ENCODE data around the gene OXNAD1. TPM values are rescaled to one million over a fixed set of nuclear protein-coding genes. Genes with fewer than 3 reads are reported as not detected.

The OXNAD1 gene
- polyA plus RNA-seq, 1 donor from 2014 or later, result 9.4 TPM

GRCh38 chr3:16239780-16240179, 25.2 kb upstream of the OXNAD1 start:
- Mint-ChIP-seq H3K36me3 (no peaks in the 10 kb centered on the region), H3K27me3 (peaks cover 8% of the 10 kb centered on the region), H3K9me3 (peaks cover 0 to 4% (median 0%) of the 10 kb centered on the region in 3 donors), H3K4me3 (no peak overlapping the region), H3K4me1 (no peaks in the 10 kb centered on the region), H3K27ac (no peak overlapping the region)

DNA sequence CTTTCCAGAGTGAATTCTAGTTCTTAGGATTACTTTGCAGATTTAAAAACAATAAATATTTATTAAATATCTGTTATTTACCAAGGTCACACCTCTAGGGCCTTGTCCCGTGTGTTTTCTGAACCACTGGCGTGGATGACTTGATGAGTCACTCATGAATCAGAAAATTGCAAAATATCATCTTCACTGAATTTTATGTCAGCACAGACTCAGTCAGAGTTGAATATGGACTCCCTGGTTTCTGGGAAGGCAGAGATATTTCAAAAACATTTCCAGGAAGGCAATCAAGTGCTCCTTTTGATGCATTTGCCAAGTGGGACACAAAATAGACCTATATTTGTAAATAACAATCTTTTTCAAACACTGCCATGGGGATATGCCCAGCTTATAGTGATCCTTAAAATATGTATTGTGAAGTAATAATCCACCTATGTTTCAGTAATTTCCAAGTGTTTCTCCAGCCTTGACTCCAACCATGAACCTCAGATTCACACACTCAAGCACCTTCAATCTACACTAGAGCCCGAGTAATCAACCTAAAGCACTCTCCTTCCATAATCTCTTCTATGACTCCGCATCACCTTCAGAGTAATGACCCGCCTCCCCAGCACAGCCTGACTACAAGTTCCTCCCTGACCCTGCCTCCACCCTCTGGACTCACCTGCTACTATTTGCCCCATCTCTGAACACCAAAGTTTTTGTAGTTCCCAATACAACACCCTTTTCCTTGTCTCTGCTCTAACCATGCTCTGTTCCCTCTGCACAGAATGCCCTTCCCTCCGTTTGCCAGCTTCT, 24.6 kb upstream of the OXNAD1 start:
- Mint-ChIP-seq H3K36me3 (no peaks in the 10 kb centered on the region), H3K4me3 (no peak overlapping the region), H3K4me1 (no peaks in the 10 kb centered on the region), H3K27me3 (peaks cover 6% of the 10 kb centered on the region), H3K9me3 (peaks cover 0 to under 1% (median 0%) of the 10 kb centered on the region in 3 donors), H3K27ac (no peak overlapping the region)

DNA sequence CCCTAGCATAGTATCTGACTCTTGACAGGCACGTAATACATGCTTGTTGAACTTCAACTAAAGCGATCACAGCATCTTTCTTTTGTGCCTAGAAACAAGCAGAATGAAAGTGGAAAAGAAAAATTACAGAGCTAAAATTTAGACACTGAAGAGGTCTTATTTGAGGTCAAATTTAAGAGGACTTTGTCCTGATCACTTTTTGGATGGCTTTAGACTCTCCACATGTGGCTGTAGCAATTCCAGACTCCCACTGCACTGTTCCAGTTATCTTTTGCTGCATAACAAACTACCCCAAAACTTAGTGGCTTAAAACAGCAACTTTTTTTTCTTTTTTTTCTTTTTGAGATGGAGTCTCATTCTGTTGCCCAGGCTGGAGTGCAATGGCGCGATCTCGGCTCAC, 23.8 kb upstream of the OXNAD1 start:
- H3K4me1 Mint-ChIP-seq, result peaks cover 0 to 2% (median 0%) of the 10 kb centered on the region in 3 donors
- peaks cover 6% of the 10 kb centered on the region for H3K27me3 Mint-ChIP-seq
- no peak overlapping the region for H3K27ac Mint-ChIP-seq
- H3K9me3 Mint-ChIP-seq, result no peaks in the 10 kb centered on the region
- H3K36me3 Mint-ChIP-seq, result no peaks in the 10 kb centered on the region
- H3K4me3 Mint-ChIP-seq, result no peak overlapping the region

GRCh38 chr3:16242177-16242576, 22.8 kb upstream of the OXNAD1 start:
- Mint-ChIP-seq H3K36me3 (no peaks in the 10 kb centered on the region), H3K4me3 (no peak overlapping the region), H3K27me3 (peaks cover 6% of the 10 kb centered on the region), H3K27ac (no peak overlapping the region), H3K4me1 (peaks cover 0 to 3% (median 0%) of the 10 kb centered on the region in 3 donors), H3K9me3 (no peaks in the 10 kb centered on the region)

DNA sequence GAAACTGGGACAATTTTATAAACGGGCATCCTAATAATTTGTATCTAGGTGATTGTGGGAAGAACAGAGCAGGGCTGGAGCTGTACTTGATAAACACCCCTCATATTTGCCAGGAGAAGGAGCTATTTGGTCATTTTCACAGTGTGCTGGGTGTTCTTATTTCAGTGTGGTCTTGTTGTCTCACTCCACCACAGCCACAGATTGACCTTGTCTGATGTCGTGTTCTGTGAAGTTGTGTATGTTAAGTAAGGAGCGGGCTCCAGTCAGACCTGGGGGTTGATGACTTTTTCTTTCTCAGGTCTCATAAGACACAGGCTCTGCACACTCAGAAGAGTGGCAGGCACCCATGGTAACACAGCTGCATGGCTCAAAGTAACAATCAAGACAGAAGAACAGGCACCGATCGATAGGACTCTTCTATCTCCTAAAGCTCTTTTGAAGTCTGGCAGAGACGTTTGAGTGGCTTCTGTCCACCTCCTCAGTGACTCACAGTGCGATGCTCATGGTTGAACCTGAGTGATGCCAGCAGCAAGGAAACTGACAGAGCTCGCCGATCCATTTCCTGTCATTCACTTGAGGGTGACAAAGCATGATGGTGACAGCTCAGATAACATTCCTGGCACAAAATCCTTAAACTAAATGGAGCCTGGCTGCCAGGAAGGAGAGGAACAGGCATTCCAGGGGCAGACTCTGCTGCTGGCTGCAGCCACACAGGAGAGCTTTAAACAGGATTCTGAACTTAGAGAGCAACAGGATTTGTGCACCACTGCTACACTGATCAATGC, 21.1 kb upstream of the OXNAD1 start:
- Mint-ChIP-seq H3K4me3 (no peak overlapping the region), H3K27me3 (peaks cover 14% of the 10 kb centered on the region), H3K4me1 (peaks cover 0 to 7% (median 3%) of the 10 kb centered on the region in 3 donors), H3K27ac (no peak overlapping the region), H3K9me3 (no peaks in the 10 kb centered on the region), H3K36me3 (no peaks in the 10 kb centered on the region)

- H3K36me3 Mint-ChIP-seq, result no peaks in the 10 kb centered on the region
- H3K9me3 Mint-ChIP-seq, result no peaks in the 10 kb centered on the region
- peaks cover 0 to 7% (median 3%) of the 10 kb centered on the region in 3 donors for H3K4me1 Mint-ChIP-seq
- no peak overlapping the region for H3K4me3 Mint-ChIP-seq
- H3K27ac Mint-ChIP-seq, result no peak overlapping the region
- peaks cover 14% of the 10 kb centered on the region for H3K27me3 Mint-ChIP-seq
Measured at GRCh38 chr3:16245609-16246008, 19.4 kb upstream of the OXNAD1 start.

DNA sequence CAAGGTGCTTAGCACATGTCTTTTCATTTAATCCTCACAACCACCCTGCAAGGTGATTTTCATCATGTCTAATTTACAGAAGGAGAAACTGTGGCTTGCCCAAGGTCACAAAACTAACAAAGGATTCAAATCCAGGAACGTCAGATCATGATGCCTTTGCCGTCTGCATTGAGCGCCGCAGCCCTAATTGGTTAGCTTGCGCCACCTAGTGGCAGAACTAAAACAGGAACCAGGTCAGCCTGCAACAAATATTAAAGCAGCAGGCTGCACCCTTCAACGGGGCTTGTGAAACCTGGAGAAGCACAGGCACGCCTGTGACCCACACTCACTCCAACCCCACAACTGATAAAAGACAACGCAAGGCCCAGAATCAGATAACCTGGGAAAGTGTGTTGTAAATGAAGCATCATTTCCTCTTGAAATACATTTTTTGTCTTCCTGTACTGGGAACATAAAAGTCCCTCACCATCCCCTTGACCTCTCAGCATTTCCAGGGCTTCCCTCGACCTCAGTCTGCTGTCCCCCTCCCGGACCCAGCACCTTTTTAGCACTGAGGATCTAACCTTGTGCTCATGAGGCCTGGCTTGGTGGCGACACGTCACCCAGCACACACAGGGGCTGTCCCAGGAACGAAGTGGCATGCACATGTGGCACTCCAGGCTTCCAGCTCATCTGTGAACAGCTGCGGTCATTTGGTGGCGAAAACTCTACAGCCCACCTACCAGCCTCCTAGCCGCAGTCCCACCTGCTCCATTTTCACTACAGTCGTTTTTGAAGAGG, 17.5 kb upstream of the OXNAD1 start:
- H3K4me3 Mint-ChIP-seq, result peak overlapping the region in 3 of 4 donors; percentile 13 to 61 (median 27)
- peaks cover 22% of the 10 kb centered on the region for H3K27me3 Mint-ChIP-seq
- peak overlapping the region in 1 of 3 donors; percentile 28 for H3K27ac Mint-ChIP-seq
- H3K9me3 Mint-ChIP-seq, result no peaks in the 10 kb centered on the region
- H3K4me1 Mint-ChIP-seq, result peaks cover 4 to 14% (median 5%) of the 10 kb centered on the region in 3 donors
- H3K36me3 Mint-ChIP-seq, result no peaks in the 10 kb centered on the region

- no peaks in the 10 kb centered on the region for H3K36me3 Mint-ChIP-seq
- H3K9me3 Mint-ChIP-seq, result no peaks in the 10 kb centered on the region
- H3K4me1 Mint-ChIP-seq, result peaks cover 10 to 20% (median 11%) of the 10 kb centered on the region in 3 donors
- H3K4me3 Mint-ChIP-seq, result peak overlapping the region in 1 of 4 donors; percentile 61
- peaks cover 29% of the 10 kb centered on the region for H3K27me3 Mint-ChIP-seq
- H3K27ac Mint-ChIP-seq, result no peak overlapping the region
Measured at GRCh38 chr3:16248556-16248955, 16.5 kb upstream of the OXNAD1 start.

DNA sequence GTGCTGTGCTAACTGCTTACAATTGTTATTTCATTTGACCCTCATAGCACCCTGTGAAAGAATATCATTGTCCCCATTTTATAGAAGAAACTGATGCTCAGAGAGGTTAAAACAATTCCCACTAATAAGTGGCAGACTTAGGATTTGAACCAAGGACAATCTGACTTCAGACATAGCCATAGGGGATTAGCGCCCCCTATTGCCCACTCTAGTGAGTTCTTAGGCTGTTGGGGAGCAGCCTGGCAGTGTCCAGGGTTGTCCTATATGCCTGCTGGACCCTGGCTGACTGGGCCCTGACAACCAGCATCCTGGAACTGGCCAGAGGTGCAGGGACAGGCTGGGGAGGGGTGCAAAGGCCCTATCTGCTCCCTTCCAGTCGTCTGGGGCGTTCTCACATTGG, 15.7 kb upstream of the OXNAD1 start:
- Mint-ChIP-seq H3K4me3 (no peak overlapping the region), H3K27me3 (peaks cover 28% of the 10 kb centered on the region), H3K9me3 (no peaks in the 10 kb centered on the region), H3K36me3 (peaks cover under 1% of the 10 kb centered on the region), H3K4me1 (peaks cover 10 to 20% (median 11%) of the 10 kb centered on the region in 3 donors), H3K27ac (no peak overlapping the region)

GRCh38 chr3:16249886-16250285, 15.1 kb upstream of the OXNAD1 start:
- Mint-ChIP-seq H3K27ac (no peak overlapping the region), H3K9me3 (no peaks in the 10 kb centered on the region), H3K27me3 (peaks cover 28% of the 10 kb centered on the region), H3K4me3 (no peak overlapping the region), H3K36me3 (peaks cover 2% of the 10 kb centered on the region), H3K4me1 (peaks cover 10 to 20% (median 11%) of the 10 kb centered on the region in 3 donors)

- Mint-ChIP-seq H3K9me3 (no peaks in the 10 kb centered on the region), H3K27ac (no peak overlapping the region), H3K4me3 (no peak overlapping the region), H3K36me3 (peaks cover 2% of the 10 kb centered on the region), H3K4me1 (peaks cover 10 to 19% (median 11%) of the 10 kb centered on the region in 3 donors), H3K27me3 (peaks cover 28% of the 10 kb centered on the region)
Measured at GRCh38 chr3:16251316-16252085, 13.5 kb upstream of the OXNAD1 start.

DNA sequence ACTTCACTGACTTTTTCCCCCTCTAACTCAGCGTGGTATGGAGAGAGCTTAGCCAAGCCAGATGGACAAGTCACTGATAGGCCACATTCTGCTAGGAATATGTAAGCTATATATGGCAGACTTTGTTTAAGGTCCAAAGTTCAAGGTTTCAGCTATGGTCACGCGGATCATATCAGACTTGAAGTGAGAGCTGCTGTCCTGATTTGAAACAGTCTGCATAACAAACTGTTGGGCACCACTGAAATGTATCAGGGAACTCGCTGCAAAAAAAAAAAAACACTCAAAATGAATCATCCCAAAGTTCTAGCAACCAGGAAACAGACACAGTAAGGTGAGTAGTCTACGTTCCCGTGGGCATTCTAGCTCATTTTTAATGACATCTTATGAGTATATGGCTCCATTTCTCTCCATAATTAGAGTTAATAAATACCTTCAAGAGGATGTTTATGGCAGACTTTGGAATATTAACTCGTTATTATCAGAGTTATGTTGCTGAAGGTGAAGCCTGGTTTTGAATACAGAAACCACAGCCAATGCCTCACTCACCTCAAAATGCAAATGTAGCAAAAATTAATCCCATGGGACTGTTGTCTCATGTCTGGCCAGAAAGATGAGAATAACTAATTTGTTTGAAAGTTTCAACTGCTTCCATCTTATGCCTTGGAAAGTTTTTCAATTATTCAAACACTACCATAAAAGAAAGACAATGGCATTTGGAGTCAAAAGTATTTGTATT, 12.6 kb upstream of the OXNAD1 start:
- Mint-ChIP-seq H3K27ac (no peak overlapping the region), H3K4me3 (peak overlapping the region in 2 of 4 donors; percentile 11 to 14)

GRCh38 chr3:16252988-16253387, 12.0 kb upstream of the OXNAD1 start:
- Mint-ChIP-seq H3K27me3 (peaks cover 24% of the 10 kb centered on the region), H3K27ac (no peak overlapping the region), H3K9me3 (no peaks in the 10 kb centered on the region), H3K4me3 (peak overlapping the region in 2 of 4 donors; percentile 11 to 14), H3K4me1 (peaks cover 9 to 15% (median 11%) of the 10 kb centered on the region in 3 donors), H3K36me3 (peaks cover 2% of the 10 kb centered on the region)

More for the DNA sequence above, 12.6 kb upstream of the OXNAD1 start:
- peaks cover 2% of the 10 kb centered on the region for H3K36me3 Mint-ChIP-seq
- no peaks in the 10 kb centered on the region for H3K9me3 Mint-ChIP-seq
- H3K27me3 Mint-ChIP-seq, result peaks cover 28% of the 10 kb centered on the region
- H3K4me1 Mint-ChIP-seq, result peaks cover 10 to 15% (median 11%) of the 10 kb centered on the region in 3 donors
